Measurements from ENCODE around the gene EVA1C.

DNA sequence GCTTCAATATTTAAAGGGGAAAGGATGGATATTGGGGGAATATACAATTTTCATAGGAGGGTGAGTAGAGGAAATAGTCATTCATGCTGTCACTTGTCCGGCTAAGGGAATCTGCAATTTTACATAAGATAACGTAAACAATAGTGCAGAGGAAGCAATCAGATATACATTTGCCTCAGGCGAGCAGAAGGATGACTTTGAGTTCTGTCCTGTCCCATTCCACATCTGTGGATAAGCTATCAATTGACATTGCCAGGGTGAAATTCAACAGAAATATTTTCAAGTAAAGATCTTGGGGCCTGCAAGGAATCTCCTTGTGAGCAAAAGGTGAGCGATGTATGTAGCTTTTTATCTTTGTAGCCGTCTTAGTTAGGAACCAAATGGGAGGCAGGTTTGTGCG, 32.6 kb downstream of the EVA1C start:
- TF ChIP-seq POLR2AphosphoS5 (IDR thresholded peaks at IDR 0.05; ENCODE audit: insufficient read depth, low read depth, low read length) (no peak), POLR2A (IDR thresholded peaks at IDR 0.05; ENCODE audit: low read depth, low read length) (no peak), EZH2 (IDR thresholded peaks at IDR 0.05; ENCODE audit: borderline replicate concordance, low read depth, low read length, severe bottlenecking) (no peak), GATA2 (IDR thresholded peaks at IDR 0.05; ENCODE audit: insufficient read depth, insufficient read length, low read depth, low read length) (no peak), JUN (IDR thresholded peaks at IDR 0.05; ENCODE audit: borderline replicate concordance, insufficient read depth, insufficient read length, low read depth) (no peak), MYC (IDR thresholded peaks at IDR 0.05; ENCODE audit: low read depth, low read length) (no peak)
- TF ChIP-seq, protein P1, sequence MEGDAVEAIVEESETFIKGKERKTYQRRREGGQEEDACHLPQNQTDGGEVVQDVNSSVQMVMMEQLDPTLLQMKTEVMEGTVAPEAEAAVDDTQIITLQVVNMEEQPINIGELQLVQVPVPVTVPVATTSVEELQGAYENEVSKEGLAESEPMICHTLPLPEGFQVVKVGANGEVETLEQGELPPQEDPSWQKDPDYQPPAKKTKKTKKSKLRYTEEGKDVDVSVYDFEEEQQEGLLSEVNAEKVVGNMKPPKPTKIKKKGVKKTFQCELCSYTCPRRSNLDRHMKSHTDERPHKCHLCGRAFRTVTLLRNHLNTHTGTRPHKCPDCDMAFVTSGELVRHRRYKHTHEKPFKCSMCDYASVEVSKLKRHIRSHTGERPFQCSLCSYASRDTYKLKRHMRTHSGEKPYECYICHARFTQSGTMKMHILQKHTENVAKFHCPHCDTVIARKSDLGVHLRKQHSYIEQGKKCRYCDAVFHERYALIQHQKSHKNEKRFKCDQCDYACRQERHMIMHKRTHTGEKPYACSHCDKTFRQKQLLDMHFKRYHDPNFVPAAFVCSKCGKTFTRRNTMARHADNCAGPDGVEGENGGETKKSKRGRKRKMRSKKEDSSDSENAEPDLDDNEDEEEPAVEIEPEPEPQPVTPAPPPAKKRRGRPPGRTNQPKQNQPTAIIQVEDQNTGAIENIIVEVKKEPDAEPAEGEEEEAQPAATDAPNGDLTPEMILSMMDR (IDR thresholded peaks at IDR 0.05; ENCODE audit: extremely low read depth in 1 of 2, insufficient read depth in 1 of 2, low read depth in 1 of 2, low read length in 2 of 2): no peak
- TF ChIP-seq, protein P2, sequence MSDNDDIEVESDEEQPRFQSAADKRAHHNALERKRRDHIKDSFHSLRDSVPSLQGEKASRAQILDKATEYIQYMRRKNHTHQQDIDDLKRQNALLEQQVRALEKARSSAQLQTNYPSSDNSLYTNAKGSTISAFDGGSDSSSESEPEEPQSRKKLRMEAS (IDR thresholded peaks at IDR 0.05; ENCODE audit: insufficient read depth, insufficient read length): no peak

Data from endothelial cell of umbilical vein (primary cell).